ENCODE data around the gene CTRL. TPM values are rescaled to one million over a fixed set of nuclear protein-coding genes. Genes with fewer than 3 reads are reported as not detected.
A peak's percentile ranks its signal among the peaks of the same experiment; 100 is the strongest.

The CTRL gene
- polyA plus RNA-seq, 1 donor (not counting 4 experiments of a cell fraction or from before 2014, with no cell fraction given) = 0.10 TPM

GRCh38 chr16:67917852-67918236, 13.8 kb downstream of the CTRL start:
- no peak overlapping the region for H2AFZ ChIP-seq (ENCODE audit: control insufficient read depth, low read length)
- no peak for TF ChIP-seq EZH2 (IDR thresholded peaks at IDR 0.05; ENCODE audit: low read length)
- TF ChIP-seq CTCF (optimal IDR thresholded peaks at IDR 0.05 in 1 of 3, IDR thresholded peaks at IDR 0.05 in 1 of 3, conservative IDR thresholded peaks at IDR 0.05 in 1 of 3; ENCODE audit: extremely low read depth in 1 of 3, insufficient read depth in 2 of 3, low read length in 3 of 3) = no peak
- H3K4me1 ChIP-seq (ENCODE audit: control insufficient read depth, extremely low read depth, insufficient read depth, low read length) = peaks cover 32% of the 10 kb centered on the region
- H3K27ac ChIP-seq (ENCODE audit: control insufficient read depth, insufficient read depth, low read length) = peak overlapping the region; percentile 10
- no peak overlapping the region for H3K9ac ChIP-seq (ENCODE audit: control insufficient read depth, extremely low read depth, insufficient read depth, low read length)
- H3K9me3 ChIP-seq (ENCODE audit: control insufficient read depth, low read depth, low read length) = no peaks in the 10 kb centered on the region
- H3K9me1 ChIP-seq (ENCODE audit: control insufficient read depth, extremely low read depth, insufficient read depth, low read length) = peaks cover 11% of the 10 kb centered on the region
- no peak overlapping the region for H3K4me3 ChIP-seq (ENCODE audit: control insufficient read depth in 2 of 3, extremely low read depth in 1 of 3, insufficient read depth in 2 of 3, low read depth in 1 of 3, low read length in 3 of 3)
- peaks cover 17% of the 10 kb centered on the region for H4K20me1 ChIP-seq (ENCODE audit: control insufficient read depth, extremely low read depth, insufficient read depth, low read length)
- dilution Hi-C loops (cut with MboI; ENCODE audit: extremely low pct_ligation_motif_present, low sequenced_read_pairs) = no loop called here
- H3K27me3 ChIP-seq (ENCODE audit: control insufficient read depth, extremely low read depth, insufficient read depth, low read length) = no peaks in the 10 kb centered on the region
- FAIRE-seq (peak; percentile 100), DNase-seq (ENCODE audit: low read depth, low spot score) (peak; percentile 68)
- peaks cover 4 to 8% of the 10 kb centered on the region in 2 experiments for H3K36me3 ChIP-seq (ENCODE audit: control insufficient read depth in 2 of 2, extremely low read depth in 1 of 2, insufficient read depth in 2 of 2, low read length in 2 of 2)
- H3K4me2 ChIP-seq (ENCODE audit: control insufficient read depth, extremely low read depth, insufficient read depth, low read depth, low read length) = peak overlapping the region; percentile 3
- H3K79me2 ChIP-seq (ENCODE audit: control insufficient read depth, insufficient read depth, low read length) = peaks cover 6% of the 10 kb centered on the region

- H3K4me1 ChIP-seq (ENCODE audit: control insufficient read depth, extremely low read depth, insufficient read depth, low read length) = peaks cover 27% of the 10 kb centered on the region
- no peak overlapping the region for H2AFZ ChIP-seq (ENCODE audit: control insufficient read depth, low read length)
- no peaks in the 10 kb centered on the region for H3K9me3 ChIP-seq (ENCODE audit: control insufficient read depth, low read depth, low read length)
- peak overlapping the region; percentile 3 for H3K4me2 ChIP-seq (ENCODE audit: control insufficient read depth, extremely low read depth, insufficient read depth, low read depth, low read length)
- peaks cover 11% of the 10 kb centered on the region for H3K9me1 ChIP-seq (ENCODE audit: control insufficient read depth, extremely low read depth, insufficient read depth, low read length)
- H4K20me1 ChIP-seq (ENCODE audit: control insufficient read depth, extremely low read depth, insufficient read depth, low read length) = peaks cover 17% of the 10 kb centered on the region
- no peak overlapping the region for H3K9ac ChIP-seq (ENCODE audit: control insufficient read depth, extremely low read depth, insufficient read depth, low read length)
- peaks cover 4 to 8% of the 10 kb centered on the region in 2 experiments for H3K36me3 ChIP-seq (ENCODE audit: control insufficient read depth in 2 of 2, extremely low read depth in 1 of 2, insufficient read depth in 2 of 2, low read length in 2 of 2)
- FAIRE-seq (no peak), DNase-seq (ENCODE audit: low read depth, low spot score) (no peak)
- peaks cover 6% of the 10 kb centered on the region for H3K79me2 ChIP-seq (ENCODE audit: control insufficient read depth, insufficient read depth, low read length)
- peak overlapping the region; percentile 10 for H3K27ac ChIP-seq (ENCODE audit: control insufficient read depth, insufficient read depth, low read length)
- dilution Hi-C loops (cut with MboI; ENCODE audit: extremely low pct_ligation_motif_present, low sequenced_read_pairs) = no loop called here
- no peaks in the 10 kb centered on the region for H3K27me3 ChIP-seq (ENCODE audit: control insufficient read depth, extremely low read depth, insufficient read depth, low read length)
- H3K4me3 ChIP-seq (ENCODE audit: control insufficient read depth in 2 of 3, extremely low read depth in 1 of 3, insufficient read depth in 2 of 3, low read depth in 1 of 3, low read length in 3 of 3) = no peak overlapping the region
- TF ChIP-seq EZH2 (IDR thresholded peaks at IDR 0.05; ENCODE audit: low read length) = no peak
- no peak for TF ChIP-seq CTCF (optimal IDR thresholded peaks at IDR 0.05 in 1 of 3, IDR thresholded peaks at IDR 0.05 in 1 of 3, conservative IDR thresholded peaks at IDR 0.05 in 1 of 3; ENCODE audit: extremely low read depth in 1 of 3, insufficient read depth in 2 of 3, low read length in 3 of 3)
Measured at GRCh38 chr16:67917140-67917851, 14.4 kb downstream of the CTRL start.
